ENCODE data around the gene ARMC2. TPM values are rescaled to one million over a fixed set of nuclear protein-coding genes. Genes with fewer than 3 reads are reported as not detected.

Gene ARMC2
- total and polyA plus RNA-seq, 2 of the 4 experiments (the other 2 are of a cell fraction) = 0.72 to 3.9 TPM

DNA sequence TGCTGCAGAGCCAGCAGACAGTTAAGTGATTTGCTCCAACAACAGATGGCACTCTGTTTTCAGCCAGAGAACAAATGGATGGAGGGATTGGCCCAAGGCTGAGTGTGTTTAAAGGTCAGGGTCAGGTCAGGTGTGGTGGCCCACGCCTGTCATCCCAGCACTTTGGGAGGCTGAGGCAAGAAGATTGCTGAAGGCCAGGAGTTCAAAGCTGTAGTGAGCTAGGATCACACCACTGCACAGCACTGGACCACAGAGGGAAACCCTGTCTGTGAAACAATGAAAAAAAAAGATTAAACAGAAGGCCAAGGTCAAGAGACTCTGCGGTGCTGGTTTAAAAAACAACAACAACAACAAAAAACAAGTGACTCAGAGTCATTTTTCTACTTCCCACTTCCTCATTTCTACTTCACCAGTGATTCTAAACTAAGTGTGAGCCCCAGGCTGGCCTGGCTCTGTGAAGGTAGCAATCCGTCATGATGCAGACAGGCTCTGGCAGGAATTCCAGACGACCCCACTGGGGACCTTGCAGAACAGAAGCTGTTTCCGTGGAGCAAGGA is 42.5 kb upstream of the ARMC2 start:
- H2AK5ac ChIP-seq (ENCODE audit: low read depth, low read length) = no peak overlapping the region
- in situ Hi-C loops (cut with MboI; ENCODE audit: low sequenced_read_pairs) (no loop called here), intact Hi-C loops (cut with micrococcal nuclease) (no loop called here), dilution Hi-C loops (cut with HindIII; ENCODE audit: low sequenced_read_pairs, unreplicated experiment) (no loop called here)
- H2BK5ac ChIP-seq (ENCODE audit: low read depth, low read length, poor library complexity, severe bottlenecking) = no peak overlapping the region
- H2AK9ac ChIP-seq (replicated peaks; ENCODE audit: low read depth, low read length, poor library complexity) = no peak overlapping the region
- H2BK20ac ChIP-seq (ENCODE audit: low read depth, low read length) = no peak overlapping the region
- H3K18ac ChIP-seq (ENCODE audit: low read depth, low read length) = no peak overlapping the region
- H3K4me1 ChIP-seq (ENCODE audit: control insufficient read depth, insufficient read depth, low read length) = peaks cover 9% of the 10 kb centered on the region
- TF ChIP-seq, protein P1, sequence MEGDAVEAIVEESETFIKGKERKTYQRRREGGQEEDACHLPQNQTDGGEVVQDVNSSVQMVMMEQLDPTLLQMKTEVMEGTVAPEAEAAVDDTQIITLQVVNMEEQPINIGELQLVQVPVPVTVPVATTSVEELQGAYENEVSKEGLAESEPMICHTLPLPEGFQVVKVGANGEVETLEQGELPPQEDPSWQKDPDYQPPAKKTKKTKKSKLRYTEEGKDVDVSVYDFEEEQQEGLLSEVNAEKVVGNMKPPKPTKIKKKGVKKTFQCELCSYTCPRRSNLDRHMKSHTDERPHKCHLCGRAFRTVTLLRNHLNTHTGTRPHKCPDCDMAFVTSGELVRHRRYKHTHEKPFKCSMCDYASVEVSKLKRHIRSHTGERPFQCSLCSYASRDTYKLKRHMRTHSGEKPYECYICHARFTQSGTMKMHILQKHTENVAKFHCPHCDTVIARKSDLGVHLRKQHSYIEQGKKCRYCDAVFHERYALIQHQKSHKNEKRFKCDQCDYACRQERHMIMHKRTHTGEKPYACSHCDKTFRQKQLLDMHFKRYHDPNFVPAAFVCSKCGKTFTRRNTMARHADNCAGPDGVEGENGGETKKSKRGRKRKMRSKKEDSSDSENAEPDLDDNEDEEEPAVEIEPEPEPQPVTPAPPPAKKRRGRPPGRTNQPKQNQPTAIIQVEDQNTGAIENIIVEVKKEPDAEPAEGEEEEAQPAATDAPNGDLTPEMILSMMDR (conservative IDR thresholded peaks at IDR 0.05; ENCODE audit: low read depth, low read length) = no peak
- TF ChIP-seq RFX5 (IDR thresholded peaks at IDR 0.05; ENCODE audit: low read depth, low read length) = no peak
- H3K9me3 ChIP-seq (ENCODE audit: control insufficient read depth, insufficient read depth, low read length) = no peaks in the 10 kb centered on the region
- H3K4ac ChIP-seq (ENCODE audit: low read depth, low read length) = no peak overlapping the region
- no peaks in the 10 kb centered on the region; the same call in 1 of the 2 replicates for H3K9me1 ChIP-seq (ENCODE audit: insufficient read depth, low read length)
- no peak overlapping the region for H4K5ac ChIP-seq (ENCODE audit: low read depth, low read length)
- BruUV-seq (replicated peaks) = no TSS peak
- no peak overlapping the region for H4K8ac ChIP-seq (ENCODE audit: low read depth in 2 of 2, low read length in 2 of 2)
- no peak overlapping the region for H3K4me3 ChIP-seq (ENCODE audit: insufficient read depth, low read depth, low read length)
- no peak overlapping the region for H3K9ac ChIP-seq (ENCODE audit: low read depth, low read length)
- no peak for DNase-seq
- no peak overlapping the region for H3K56ac ChIP-seq (ENCODE audit: extremely low read depth, insufficient read depth, low read length)
- H3K79me1 ChIP-seq (ENCODE audit: low read depth in 1 of 2, low read length in 2 of 2) = no peaks in the 10 kb centered on the region
- no peak overlapping the region for H3K27ac ChIP-seq (ENCODE audit: insufficient read depth, low read length)
- WGBS, 2 experiments (ENCODE audit: extremely low coverage in 2 of 2, insufficient read length in 1 of 2) = 24% methylated on average over 4 of the region's 5 CpGs; no CpG with 5 or more reads in 1 of the 2 experiments
- H3K23ac ChIP-seq (ENCODE audit: low read depth, low read length) = no peak overlapping the region
- H4K91ac ChIP-seq (ENCODE audit: insufficient read depth, low read depth, low read length) = no peak overlapping the region
- no peak overlapping the region for H2BK15ac ChIP-seq (ENCODE audit: low read depth, low read length)
- no peaks in the 10 kb centered on the region for H3K36me3 ChIP-seq (ENCODE audit: control insufficient read depth, insufficient read depth, low read length)
- H4K20me1 ChIP-seq (ENCODE audit: insufficient read depth, low read length) = no peaks in the 10 kb centered on the region
- POLR2A ChIA-PET (ENCODE audit: unreplicated experiment) = no interaction called here
- CTCF ChIA-PET = no interaction called here
- peaks cover 2% of the 10 kb centered on the region for H3K27me3 ChIP-seq (ENCODE audit: control insufficient read depth, insufficient read depth, low read length)
- no peak overlapping the region for H3K14ac ChIP-seq (replicated peaks; ENCODE audit: low read depth, low read length)
- no peak overlapping the region for H2AFZ ChIP-seq (replicated peaks; ENCODE audit: low read length, poor library complexity)
- H3K4me2 ChIP-seq (ENCODE audit: low read depth, low read length) = no peak overlapping the region; the same call in 1 of the 2 replicates
- H2BK120ac ChIP-seq (ENCODE audit: low read depth, low read length) = no peak overlapping the region
- ATAC-seq (ENCODE audit: low read depth) = no peak
